Activated CD4-positive, alpha-beta memory T cell treated with anti-CD3 and anti-CD28 coated beads, Interleukin-2, amount 10 ng/mL, durations not matched to agents 7 days and 5 days (primary cell): Measurements from ENCODE around the gene STXBP2. TPM values are rescaled to one million over a fixed set of nuclear protein-coding genes. Genes with fewer than 3 reads are reported as not detected.

Source experiments
- total RNA-seq, 2 experiments: library from RNA; stranded (reverse); gene quantifications; one replicate each; pipeline ENCODE4 v1.2.3, GENCODE V29; 2021

STXBP2 gene
- total RNA-seq, 2 experiments from 2014 or later: 169 to 171 TPM

Other genes with a start within 250 kb of the STXBP2 start
- gene PEX11G, start 148.1 kb upstream of the STXBP2 start, total RNA-seq: 1 to 10 TPM in 1 of 2 experiments, under 1 TPM in 1; 0.68 to 1.7 TPM
- 1 to 10 TPM; 5.5 to 7.5 TPM for gene ZNF358, start 121.0 kb upstream of the STXBP2 start, total RNA-seq
- gene MCOLN1, start 114.5 kb upstream of the STXBP2 start, total RNA-seq: 10 to 100 TPM; 15.2 to 15.3 TPM
- 100 to 1,000 TPM; 130 to 152 TPM for gene PNPLA6, start 101.4 kb upstream of the STXBP2 start, total RNA-seq
- gene CAMSAP3, start 41.2 kb upstream of the STXBP2 start, total RNA-seq: under 1 TPM; 0.13 to 0.33 TPM
- gene XAB2, start 7.6 kb upstream of the STXBP2 start, total RNA-seq: 10 to 100 TPM; 48.5 TPM
- 100 to 1,000 TPM; 123 to 136 TPM for gene PET100, start 7.3 kb upstream of the STXBP2 start, total RNA-seq
- 1 to 10 TPM; 1.9 to 2.1 TPM for gene PCP2, start 3.4 kb upstream of the STXBP2 start, total RNA-seq
- gene RETN, start 31.9 kb downstream of the STXBP2 start, total RNA-seq: not detected
- not detected for gene MCEMP1, start 40.0 kb downstream of the STXBP2 start, total RNA-seq
- gene TRAPPC5, start 43.7 kb downstream of the STXBP2 start, total RNA-seq: 10 to 100 TPM; 92.5 to 94.7 TPM
- under 1 TPM; 0.60 to 0.95 TPM for gene FCER2, start 65.0 kb downstream of the STXBP2 start, total RNA-seq
- not detected for gene CLEC4G, start 95.0 kb downstream of the STXBP2 start, total RNA-seq
- not detected for gene CD209, start 110.4 kb downstream of the STXBP2 start, total RNA-seq
- not detected for gene CLEC4M, start 126.1 kb downstream of the STXBP2 start, total RNA-seq
- gene EVI5L, start 193.1 kb downstream of the STXBP2 start, total RNA-seq: 1 to 10 TPM; 7.0 to 7.7 TPM
- under 1 TPM; 0.05 to 0.13 TPM for gene PRR36, start 237.3 kb downstream of the STXBP2 start, total RNA-seq